ENCODE results near the gene CDHR1. TPM values are rescaled to one million over a fixed set of nuclear protein-coding genes. Genes with fewer than 3 reads are reported as not detected.

CDHR1 gene
- total and polyA plus RNA-seq, 2 donors from 2014 or later: 0.47 to 1.1 TPM

- Histone ChIP-seq H3K9ac (ENCODE audit: low read length in 3 of 3) (no peak overlapping the region), H3K4me1 (ENCODE audit: control insufficient read depth in 2 of 3, insufficient read depth in 2 of 3, low read depth in 1 of 3, low read length in 3 of 3) (peaks cover 0 to 2% (median 0%) of the 10 kb centered on the region in 3 donors), H3K27me3 (ENCODE audit: control insufficient read depth, insufficient read depth, low read length) (no peaks in the 10 kb centered on the region), H3K9me3 (ENCODE audit: control insufficient read depth in 2 of 3, insufficient read depth in 1 of 3, low read length in 3 of 3) (no peaks in the 10 kb centered on the region), H3K4me3 (ENCODE audit: low read length in 3 of 3) (no peak overlapping the region), H3K36me3 (ENCODE audit: control insufficient read depth in 2 of 3, insufficient read depth in 3 of 3, low read length in 3 of 3) (peaks cover 8 to 28% (median 19%) of the 10 kb centered on the region in 3 donors), H3K27ac (ENCODE audit: low read depth in 2 of 2, low read length in 2 of 2) (no peak overlapping the region)
- no peak for TF ChIP-seq CTCF (IDR thresholded peaks at IDR 0.05; ENCODE audit: borderline replicate concordance, extremely low read depth, insufficient read depth)
- intact Hi-C loops (cut with DNase I): no loop called here
- no peak for FAIRE-seq
- no peak for DNase-seq
Observed at GRCh38 chr10:84156768-84157167, 37.6 kb upstream of the CDHR1 start.

- intact Hi-C loops (cut with DNase I): no loop called here
- H3K27ac ChIP-seq (ENCODE audit: low read depth in 2 of 2, low read length in 2 of 2): no peak overlapping the region
Observed at GRCh38 chr10:84158061-84158460, 36.3 kb upstream of the CDHR1 start.

GRCh38 chr10:84158550-84158949, 35.8 kb upstream of the CDHR1 start:
- FAIRE-seq (no peak), DNase-seq (no peak)
- Histone ChIP-seq H3K9me3 (ENCODE audit: control insufficient read depth in 2 of 3, insufficient read depth in 1 of 3, low read length in 3 of 3) (no peaks in the 10 kb centered on the region), H3K27me3 (ENCODE audit: control insufficient read depth, insufficient read depth, low read length) (no peaks in the 10 kb centered on the region), H3K4me3 (ENCODE audit: low read length in 3 of 3) (no peak overlapping the region), H3K4me1 (ENCODE audit: control insufficient read depth in 2 of 3, insufficient read depth in 2 of 3, low read depth in 1 of 3, low read length in 3 of 3) (peaks cover 0 to 2% (median 0%) of the 10 kb centered on the region in 3 donors), H3K36me3 (ENCODE audit: control insufficient read depth in 2 of 3, insufficient read depth in 3 of 3, low read length in 3 of 3) (peaks cover under 1 to 10% (median 10%) of the 10 kb centered on the region in 3 donors), H3K9ac (ENCODE audit: low read length in 3 of 3) (no peak overlapping the region), H3K27ac (ENCODE audit: low read depth in 2 of 2, low read length in 2 of 2) (no peak overlapping the region)
- no peak for TF ChIP-seq CTCF (IDR thresholded peaks at IDR 0.05; ENCODE audit: borderline replicate concordance, extremely low read depth, insufficient read depth)
- intact Hi-C loops (cut with DNase I): no loop called here

More at GRCh38 chr10:84158061-84158460, 36.3 kb upstream of the CDHR1 start:
- DNase-seq: no peak
- Histone ChIP-seq H3K4me3 (ENCODE audit: low read length in 3 of 3) (no peak overlapping the region), H3K9me3 (ENCODE audit: control insufficient read depth in 2 of 3, insufficient read depth in 1 of 3, low read length in 3 of 3) (no peaks in the 10 kb centered on the region), H3K36me3 (ENCODE audit: control insufficient read depth in 2 of 3, insufficient read depth in 3 of 3, low read length in 3 of 3) (peaks cover 4 to 15% (median 14%) of the 10 kb centered on the region in 3 donors), H3K9ac (ENCODE audit: low read length in 3 of 3) (no peak overlapping the region), H3K27me3 (ENCODE audit: control insufficient read depth, insufficient read depth, low read length) (no peaks in the 10 kb centered on the region), H3K4me1 (ENCODE audit: control insufficient read depth in 2 of 3, insufficient read depth in 2 of 3, low read depth in 1 of 3, low read length in 3 of 3) (peaks cover 0 to 2% (median 0%) of the 10 kb centered on the region in 3 donors)
- no peak for FAIRE-seq
- no peak for TF ChIP-seq CTCF (IDR thresholded peaks at IDR 0.05; ENCODE audit: borderline replicate concordance, extremely low read depth, insufficient read depth)

Measured in kidney (tissue), 14 donors.